BJ (cell line): ENCODE results near the gene CTSC. TPM values are rescaled to one million over a fixed set of nuclear protein-coding genes. Genes with fewer than 3 reads are reported as not detected.

Experiments
- CTCF ChIA-PET: fragments of 350-600 bp; formaldehyde crosslinking; extraction: SDS; loops from one replicate; lab custom pipeline; 2021; ENCODE audit warnings: antibody characterized with exemption, inconsistent platforms; lab: Yijun Ruan, JAX
- POLR2A ChIA-PET: fragments of 300-600 bp; sonication (Branson Sonifier 250); formaldehyde crosslinking; extraction: SDS; loops from one replicate; lab custom pipeline; 2021; ENCODE audit warnings: antibody characterized with exemption; lab: Charles Lee
- DNase-seq: peaks from one replicate; pipeline ENCODE4 v3.0.0-alpha.2; 2011; ENCODE audit warnings: low read depth
- H3K27me3 ChIP-seq: 2 replicates; pipeline ENCODE4 v1.6.0; 2011; ENCODE audit warnings: low read length; ENCODE audit not compliant: control insufficient read depth, insufficient read depth
- H3K36me3 ChIP-seq: 2 replicates; pipeline ENCODE4 v1.5.1; 2011; ENCODE audit warnings: low read length; ENCODE audit not compliant: control insufficient read depth, insufficient read depth
- H3K4me3 ChIP-seq: 2 replicates; pipeline ENCODE4 v1.5.1; 2011; ENCODE audit warnings: low read depth, mild to moderate bottlenecking, control low read depth, low read length
- CTCF ChIP-seq: IDR thresholded peaks from 2 replicates; pipeline ENCODE4 v1.5.1; 2011; ENCODE audit warnings: low read depth, mild to moderate bottlenecking, control low read depth, inconsistent platforms, low read length, moderate library complexity; ENCODE audit not compliant: insufficient read depth
- polyA plus RNA-seq: library from polyadenylated mRNA; depleted of rRNA; stranded (reverse); fragments of >200 nt; gene quantifications from 2 replicates; pipeline ENCODE4 v1.2.3, GENCODE V29; 2011

CTSC gene
- polyA plus RNA-seq, 1 experiment = 175 TPM

- CTCF ChIA-PET = interaction anchor here (2.2 kb wide), 1 partner anchor 27 kb away, joined by 4 read pairs; no protein-coding TSS in a partner anchor
- TF ChIP-seq CTCF = no peak
- no peaks in the 10 kb centered on the region for H3K36me3 ChIP-seq
- H3K27me3 ChIP-seq = no peaks in the 10 kb centered on the region
- DNase-seq = no peak
- no peak overlapping the region for H3K4me3 ChIP-seq
- POLR2A ChIA-PET = interaction anchor here (0.6 kb wide), 1 partner anchor 36 kb away, joined by 5 read pairs; no protein-coding TSS in a partner anchor
Observed at GRCh38 chr11:88282747-88283515, 54.6 kb downstream of the CTSC start.

DNA sequence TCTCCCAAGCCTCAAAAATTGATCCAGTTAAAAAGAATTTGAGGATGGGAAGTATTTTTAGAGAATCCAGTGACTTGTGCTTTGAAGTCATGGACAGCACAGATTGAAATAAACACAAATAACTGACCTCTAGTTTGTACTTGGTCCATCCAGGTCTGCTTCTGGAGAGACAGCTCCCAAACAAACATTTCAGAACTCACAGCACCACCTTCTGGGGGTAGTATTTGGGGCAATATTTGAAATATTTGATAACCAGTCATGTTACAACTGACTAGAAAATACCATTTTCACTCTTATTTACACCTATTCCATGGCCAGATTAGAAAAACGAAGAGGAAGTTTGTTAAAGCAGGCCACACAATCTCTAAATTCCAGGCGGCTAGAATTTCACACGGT, 56.2 kb downstream of the CTSC start:
- no peaks in the 10 kb centered on the region for H3K36me3 ChIP-seq
- CTCF ChIA-PET = interaction anchor here (0.8 to 1.3 kb wide), 2 partner anchors 15 to 271 kb away, joined by 3 read pairs; no protein-coding TSS in a partner anchor
- TF ChIP-seq CTCF = no peak
- no peak overlapping the region for H3K4me3 ChIP-seq
- no peak for DNase-seq
- POLR2A ChIA-PET = no interaction called here
- no peaks in the 10 kb centered on the region for H3K27me3 ChIP-seq

DNA sequence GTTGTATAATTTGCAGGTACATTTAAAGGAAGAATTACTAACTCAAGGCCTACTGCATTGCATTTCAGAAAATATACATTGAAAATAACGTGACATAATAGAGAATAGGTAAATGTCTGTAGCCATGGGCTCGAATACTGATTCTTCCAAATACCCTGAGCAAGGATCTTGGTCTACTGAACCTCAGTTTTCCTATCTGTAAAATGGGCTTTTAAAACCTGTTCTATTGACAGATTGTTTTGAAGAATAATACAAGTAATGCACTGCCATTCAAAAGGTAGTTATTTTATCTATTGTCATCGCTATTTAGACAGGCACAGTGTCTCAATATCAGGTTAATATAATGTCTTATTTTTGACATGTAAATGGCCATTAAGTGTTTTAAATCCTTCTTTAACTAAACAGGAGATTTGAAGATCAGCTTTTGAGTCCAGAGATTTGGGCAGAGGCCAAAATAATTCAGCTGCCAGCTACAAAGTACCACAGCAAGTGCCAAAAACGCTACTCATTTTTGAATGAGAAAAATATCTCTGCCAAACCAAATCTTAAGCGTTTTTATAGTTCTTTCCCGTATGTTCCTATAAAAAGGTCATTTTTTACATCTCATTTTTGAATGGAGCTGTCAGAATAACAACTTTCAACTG, 56.7 kb downstream of the CTSC start:
- ChIA-PET CTCF (interaction anchor here (0.8 to 1.3 kb wide), 2 partner anchors 16 to 272 kb away, joined by 3 read pairs; no protein-coding TSS in a partner anchor), POLR2A (no interaction called here)
- DNase-seq = no peak
- no peaks in the 10 kb centered on the region for H3K27me3 ChIP-seq
- no peak for TF ChIP-seq CTCF
- no peaks in the 10 kb centered on the region for H3K36me3 ChIP-seq
- H3K4me3 ChIP-seq = no peak overlapping the region

GRCh38 chr11:88277349-88277915, 60.1 kb downstream of the CTSC start:
- no peak for DNase-seq
- POLR2A ChIA-PET = no interaction called here

More at GRCh38 chr11:88277349-88277915, 60.1 kb downstream of the CTSC start:
- Histone ChIP-seq H3K4me3 (no peak overlapping the region), H3K27me3 (no peaks in the 10 kb centered on the region), H3K36me3 (no peaks in the 10 kb centered on the region)
- no peak for TF ChIP-seq CTCF
- CTCF ChIA-PET = interaction anchor here (0.7 to 1.3 kb wide), 2 partner anchors 11 to 45 kb away, joined by 3 to 4 read pairs; no protein-coding TSS in a partner anchor
